Stimulated activated CD8-positive, alpha-beta memory T cell treated with anti-CD3 and anti-CD28 coated beads, Interleukin-12 subunit alpha, Interleukin-12 subunit beta, amount 100 ng/mL, for 4 hours (primary cell): ENCODE measurements around the gene PTCH1.
A peak's percentile ranks its signal among the peaks of the same experiment; 100 is the strongest.

Source experiments
- DNase-seq: peaks from one replicate; pipeline ENCODE4 v3.0.0-alpha.2; 2020; ENCODE audit warnings: low read depth

PTCH1 gene

DNA sequence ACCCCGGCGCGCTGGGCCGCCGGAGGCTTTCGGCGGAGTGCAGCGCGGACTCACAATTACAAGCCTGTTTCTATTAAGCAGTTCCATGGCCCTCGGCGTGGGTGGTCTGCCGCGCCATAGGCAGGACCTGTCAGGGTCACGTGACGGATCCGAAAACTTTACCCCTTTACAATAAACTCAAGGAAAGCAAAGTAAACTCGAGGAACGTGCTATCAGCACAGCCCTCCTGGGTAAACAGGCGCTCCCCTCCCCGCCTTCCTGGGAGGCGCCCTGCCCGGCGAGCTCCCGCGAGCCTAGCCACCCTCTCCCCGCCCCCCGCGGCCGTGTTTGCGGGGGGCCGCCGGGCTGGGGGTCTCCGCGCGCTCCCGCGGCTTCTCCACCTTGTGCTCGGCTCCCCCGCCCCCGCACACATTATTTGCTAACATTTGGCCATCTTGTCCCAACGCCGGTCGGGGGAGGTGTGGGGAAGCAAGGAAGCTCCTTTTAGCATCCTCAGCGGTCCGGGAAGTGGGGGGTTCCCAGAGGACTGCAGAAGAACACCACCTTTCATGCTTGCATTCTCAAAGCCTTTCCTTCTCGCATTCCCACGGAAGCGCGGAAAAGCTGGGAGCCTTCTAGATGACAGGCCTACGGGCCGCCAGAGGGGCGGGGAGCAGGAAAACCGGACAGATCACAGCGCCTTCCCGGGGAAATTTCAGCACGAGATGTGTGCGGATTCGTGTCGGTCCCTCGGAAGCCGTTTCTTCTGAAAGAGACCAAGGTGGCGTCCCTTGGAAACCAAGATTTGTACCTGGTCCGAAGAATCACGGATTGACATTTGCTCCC is at the start of gene PTCH1:
TSS of gene PTCH1 (minus strand) at position 238 of the 825 bp plus-strand sequence.
- peak; percentile 15 for DNase-seq

DNA sequence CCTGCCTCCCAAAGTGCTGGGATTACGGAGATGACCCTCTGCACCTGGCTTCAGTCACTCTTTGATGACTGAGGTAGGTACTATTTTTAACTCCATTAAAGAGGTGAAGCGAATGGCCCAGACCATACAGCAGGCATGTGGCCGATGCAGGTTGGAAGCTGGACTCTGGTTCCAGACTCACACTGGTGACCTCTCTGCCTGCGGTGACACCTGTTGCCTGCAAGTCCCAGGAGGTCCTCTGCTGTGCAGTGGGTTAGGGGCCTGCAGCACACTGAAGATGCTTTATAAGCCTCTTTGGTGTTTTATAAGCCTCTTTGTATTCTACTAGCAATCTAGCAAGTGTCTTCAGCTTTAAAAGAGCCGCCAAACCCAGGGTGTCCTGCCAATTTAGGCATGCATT is 49.2 kb upstream of the PTCH1 start:
- DNase-seq: no peak

DNA sequence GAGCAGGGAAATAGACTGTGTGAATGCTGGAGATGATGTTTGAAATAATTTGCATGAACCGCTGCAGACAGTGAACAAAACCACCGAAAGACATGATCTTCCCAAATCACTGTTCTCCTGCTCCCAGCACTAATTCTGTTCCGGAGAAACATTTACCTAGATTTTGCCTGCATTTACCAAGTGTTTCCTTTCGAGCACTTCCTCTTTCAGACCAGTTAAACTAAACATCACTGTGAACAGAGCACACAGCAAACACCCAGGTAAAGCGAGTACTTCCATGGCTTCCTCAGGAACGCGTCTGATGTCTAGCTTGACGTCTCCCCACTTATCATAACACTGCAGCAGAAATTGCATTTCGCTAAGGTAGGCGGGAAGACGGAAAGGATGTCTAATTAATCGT is 45.1 kb upstream of the PTCH1 start:
- DNase-seq: no peak

DNA sequence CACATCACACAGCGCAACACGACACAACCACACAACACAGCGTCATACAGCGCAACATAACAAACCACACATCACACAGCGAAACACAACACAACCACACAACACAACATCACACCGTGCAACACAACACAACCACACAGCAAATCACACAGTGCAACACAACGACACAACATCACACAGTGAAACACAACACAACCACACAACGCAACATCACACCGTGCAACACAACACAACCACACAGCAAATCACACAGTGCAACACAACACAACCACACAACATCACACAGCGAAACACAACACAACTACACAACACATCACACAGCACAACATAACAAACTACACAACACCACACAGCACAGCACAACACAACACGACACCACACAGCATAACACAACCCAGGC is 40.4 kb upstream of the PTCH1 start:
- no peak for DNase-seq

DNA sequence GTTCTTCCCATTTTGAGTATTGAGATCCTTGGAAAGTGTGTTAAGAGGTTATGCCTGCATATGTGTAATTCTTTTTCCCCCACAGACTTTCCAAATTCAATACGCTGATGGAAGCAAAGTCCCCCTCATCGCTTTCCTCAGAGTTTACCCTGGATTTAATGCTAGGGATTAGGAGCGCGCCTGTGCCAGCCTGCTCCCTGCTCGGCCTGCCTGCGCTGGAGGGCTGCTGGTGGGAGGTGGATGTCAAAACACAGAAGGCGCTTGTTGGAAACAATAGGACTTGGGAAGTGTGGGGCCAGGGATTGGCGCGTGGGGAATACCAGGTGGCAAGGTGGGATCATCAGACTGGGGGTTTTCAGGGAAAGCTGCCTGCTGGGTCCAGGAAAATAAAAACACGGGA is 39.8 kb upstream of the PTCH1 start:
- DNase-seq: no peak

DNA sequence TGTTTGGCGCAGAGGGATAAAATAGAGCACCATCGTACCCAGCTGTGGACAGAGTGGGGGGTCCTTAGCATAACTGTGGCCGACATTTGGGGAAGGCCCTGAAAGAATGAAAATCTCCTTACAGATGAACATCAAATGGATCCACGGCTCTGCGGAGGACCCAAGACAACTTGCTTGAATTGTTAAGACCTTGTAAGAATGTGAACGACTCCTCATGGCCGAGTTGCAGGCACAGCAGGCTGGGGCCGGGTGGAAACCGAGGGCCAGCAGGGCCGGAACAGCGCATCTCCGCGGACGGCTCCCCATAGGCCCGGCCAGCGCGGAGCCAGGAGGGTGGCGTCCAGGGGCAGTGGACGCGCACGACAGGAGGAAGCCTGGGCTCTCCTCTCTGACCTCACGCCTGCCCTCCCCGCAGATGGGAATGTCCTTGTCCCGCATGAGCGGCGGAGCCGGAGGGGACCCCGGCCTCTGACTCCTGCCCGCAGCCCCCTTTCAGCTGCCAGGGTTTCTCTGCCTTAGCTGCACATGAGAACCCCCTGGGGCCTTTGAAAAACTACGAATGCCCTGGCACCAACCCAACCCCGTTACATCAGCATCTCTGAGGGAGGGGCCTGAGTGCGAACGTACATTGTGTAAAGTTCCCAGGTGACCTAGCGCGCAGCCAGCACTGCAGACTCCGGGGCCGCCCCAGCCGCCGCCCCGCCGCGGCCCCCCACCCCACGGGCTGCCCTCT is 36.2 kb upstream of the PTCH1 start:
- no peak for DNase-seq

DNA sequence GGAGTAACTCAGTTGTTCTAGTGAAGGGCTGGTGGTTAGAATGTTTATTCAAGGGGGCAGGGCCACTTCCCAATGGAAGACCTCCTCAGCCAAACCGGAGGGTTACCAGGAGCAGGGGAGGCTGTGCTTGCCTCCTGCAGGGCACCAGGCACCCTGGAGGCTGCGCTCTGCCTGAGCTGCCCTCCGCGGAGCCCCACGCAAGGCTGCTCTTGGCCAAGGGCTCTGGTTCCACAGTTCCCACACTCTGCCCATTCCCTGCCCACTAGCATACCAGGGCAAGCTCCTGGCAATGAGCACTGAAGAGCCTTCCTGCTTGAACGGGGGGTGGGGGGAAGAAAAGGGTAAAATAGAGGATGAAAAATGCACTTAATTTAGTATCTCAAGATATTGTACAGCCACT is 35.5 kb upstream of the PTCH1 start:
- no peak for DNase-seq

DNA sequence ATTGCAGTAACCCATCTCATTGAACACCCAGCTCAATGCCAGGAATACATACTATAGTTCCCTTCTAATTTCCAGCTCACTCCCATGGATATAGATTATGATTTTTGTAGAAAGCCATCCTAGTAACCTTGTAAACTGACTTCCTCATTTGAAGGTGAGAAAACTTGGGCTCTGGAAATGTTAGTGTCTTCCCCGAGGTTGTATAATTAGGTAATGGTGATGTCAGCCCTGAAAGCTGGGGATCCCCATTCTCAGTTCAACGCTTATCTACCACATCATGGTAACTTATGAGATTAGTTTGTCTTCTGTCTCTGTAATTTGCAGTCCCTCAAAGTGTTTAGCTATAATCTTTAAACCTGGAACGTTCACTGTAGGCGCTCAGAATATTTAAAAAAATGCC is 34.6 kb upstream of the PTCH1 start:
- no peak for DNase-seq

DNA sequence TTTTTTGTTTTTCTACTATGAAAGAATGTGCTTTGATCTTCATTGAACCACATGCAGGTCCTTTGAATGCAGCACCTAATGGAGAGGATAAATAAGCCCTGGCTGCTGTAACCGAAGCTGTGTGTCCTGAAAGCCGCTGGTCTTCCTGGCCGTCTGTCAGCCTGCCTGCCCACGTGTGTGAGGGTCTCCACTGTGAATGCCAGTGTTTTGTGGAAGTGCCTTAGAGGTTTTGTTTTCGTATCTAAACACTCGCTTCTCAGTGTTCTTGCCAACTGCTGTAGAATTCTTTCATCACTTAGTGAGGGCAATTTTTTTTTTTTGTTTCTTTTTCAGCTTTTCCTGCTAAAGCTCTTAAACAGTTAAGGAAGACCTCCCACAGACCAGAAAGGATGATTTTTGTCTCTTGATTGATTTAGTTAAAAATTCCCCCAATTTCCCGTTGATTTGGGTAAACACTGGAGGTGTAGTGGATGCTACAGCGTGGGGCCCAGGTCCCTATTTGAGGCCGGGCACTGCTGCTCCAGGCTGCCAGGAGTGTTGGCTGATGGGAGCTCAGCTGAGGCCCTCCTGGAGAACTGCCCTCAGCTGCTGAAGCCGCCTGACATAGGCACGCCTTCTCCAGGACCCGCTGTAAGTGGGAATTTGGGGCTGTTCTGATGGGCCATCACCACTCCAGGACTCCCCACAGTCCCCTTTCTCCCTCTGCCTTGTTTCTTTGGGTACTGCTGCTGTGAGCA is 29.2 kb upstream of the PTCH1 start:
- DNase-seq: no peak

DNA sequence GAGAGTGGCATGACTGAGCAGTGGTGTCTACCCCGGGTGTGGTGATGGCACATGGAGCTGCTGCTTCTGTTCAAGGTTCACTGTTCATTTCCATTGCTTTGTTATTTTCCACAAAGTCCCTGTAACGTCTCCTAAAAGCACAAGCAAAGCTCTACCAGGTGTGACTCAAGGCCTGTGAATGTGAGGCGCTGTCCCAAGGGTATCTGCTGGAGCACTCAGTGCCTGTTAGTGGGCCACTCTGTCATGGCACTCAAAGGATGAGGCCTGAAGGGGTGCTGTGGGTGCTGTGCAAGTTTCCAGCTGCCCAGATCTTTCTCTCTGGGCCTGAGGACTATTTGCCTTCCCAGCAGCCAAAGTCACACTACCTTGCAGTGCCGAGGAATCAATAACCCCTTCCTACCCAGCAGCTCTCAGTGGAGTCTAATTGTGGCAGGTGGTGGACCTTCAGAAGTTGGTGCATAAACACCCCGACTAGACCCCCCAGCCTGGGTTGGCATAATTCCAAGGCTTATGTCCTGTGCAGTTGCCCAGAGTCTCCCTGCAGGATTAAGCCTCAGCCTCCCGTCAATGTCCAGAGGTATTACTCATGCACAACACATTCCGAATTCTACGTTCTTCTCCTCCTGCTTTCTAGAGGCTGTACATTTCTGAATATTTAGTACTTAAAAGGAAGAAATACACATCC is 17.4 kb upstream of the PTCH1 start:
- DNase-seq: no peak

DNA sequence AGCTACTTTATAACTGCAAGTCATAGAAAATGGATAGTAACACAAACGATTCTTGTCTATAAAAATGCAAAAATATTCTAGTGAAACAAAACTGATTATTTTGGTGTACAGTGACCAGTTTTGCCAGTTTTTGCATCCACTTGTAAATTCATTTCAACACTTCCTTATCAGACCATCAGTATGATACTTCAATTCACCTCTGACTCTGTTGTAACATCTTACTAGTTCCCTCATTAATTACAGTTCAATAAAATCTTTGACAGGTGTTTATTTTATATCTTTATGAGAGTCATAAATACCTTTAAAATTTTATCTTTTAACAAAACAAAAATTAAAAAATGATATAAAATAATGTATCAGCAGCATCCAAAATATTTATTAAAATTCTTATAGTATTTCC is 13.1 kb upstream of the PTCH1 start:
- DNase-seq: no peak

DNA sequence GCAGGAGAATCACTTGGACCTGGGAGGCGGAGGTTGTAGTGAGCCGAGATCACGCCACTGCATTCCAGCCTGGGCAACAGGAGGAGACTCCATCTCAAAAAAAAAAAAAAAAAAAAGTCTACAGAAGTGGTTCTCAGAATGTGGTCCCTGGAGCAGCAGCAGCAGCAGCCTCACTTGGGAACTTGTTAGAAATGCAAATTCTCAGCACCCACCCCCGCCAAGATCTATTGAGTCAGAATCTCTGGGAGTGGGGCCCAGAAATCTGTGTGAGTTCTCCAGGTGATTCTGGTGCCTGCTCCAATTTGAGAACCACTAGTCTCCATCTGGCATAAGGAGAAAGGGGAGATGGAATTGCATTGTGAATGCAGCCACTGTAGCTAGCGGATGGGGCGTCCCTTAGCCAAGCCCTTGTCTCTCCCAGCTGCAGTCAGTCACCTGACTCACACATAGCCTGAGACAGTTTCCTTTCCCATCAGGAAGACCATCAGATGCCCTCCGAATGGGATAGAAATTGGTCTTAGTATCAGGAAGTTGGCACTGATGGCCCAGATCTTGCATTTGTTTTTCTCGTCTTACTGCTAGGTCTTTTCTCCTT is 12.2 kb upstream of the PTCH1 start:
- DNase-seq: no peak

DNA sequence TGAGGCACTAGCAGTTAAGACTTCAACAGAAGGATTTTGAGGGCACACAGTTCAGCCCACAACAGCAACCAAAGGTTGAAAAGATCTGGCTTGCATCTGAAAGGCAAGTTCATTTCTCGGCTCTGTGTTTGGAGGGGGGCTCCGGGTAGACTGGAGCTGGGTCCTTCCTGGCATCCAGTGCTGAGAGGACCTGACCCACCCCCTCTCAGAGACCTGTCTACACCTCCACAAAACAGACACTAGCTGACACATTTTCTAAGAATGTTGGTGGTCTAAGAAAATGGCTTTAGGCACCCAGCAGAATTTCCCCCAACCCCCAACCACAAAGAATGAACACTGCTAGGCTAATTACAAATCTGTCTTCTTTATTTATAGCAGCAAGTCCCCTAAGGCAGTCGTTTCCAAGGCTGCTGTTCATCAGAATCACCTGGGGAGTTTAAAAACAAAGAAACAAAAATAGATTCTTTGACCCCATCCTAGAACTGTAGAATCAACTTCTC is 6.2 kb upstream of the PTCH1 start:
- no peak for DNase-seq

DNA sequence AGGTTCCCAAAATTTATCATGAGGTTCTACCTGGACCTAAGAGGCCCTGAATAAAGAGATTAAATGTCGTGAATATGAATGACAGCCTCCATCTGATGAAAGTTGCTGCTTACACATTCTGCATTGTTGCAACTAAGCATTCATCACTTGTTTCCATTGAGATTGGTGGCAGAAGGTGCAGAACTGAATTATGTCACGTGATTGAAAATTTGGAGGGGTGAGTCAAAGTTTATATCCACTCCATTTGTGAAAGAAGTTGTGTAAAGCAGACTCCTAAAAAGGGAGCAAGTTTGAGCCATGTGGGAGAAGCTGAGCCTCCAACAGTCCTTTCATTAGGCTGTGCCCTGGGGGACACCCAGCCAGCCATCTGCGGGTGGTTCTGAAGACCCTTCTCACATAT is 4.9 kb upstream of the PTCH1 start:
- DNase-seq: no peak

DNA sequence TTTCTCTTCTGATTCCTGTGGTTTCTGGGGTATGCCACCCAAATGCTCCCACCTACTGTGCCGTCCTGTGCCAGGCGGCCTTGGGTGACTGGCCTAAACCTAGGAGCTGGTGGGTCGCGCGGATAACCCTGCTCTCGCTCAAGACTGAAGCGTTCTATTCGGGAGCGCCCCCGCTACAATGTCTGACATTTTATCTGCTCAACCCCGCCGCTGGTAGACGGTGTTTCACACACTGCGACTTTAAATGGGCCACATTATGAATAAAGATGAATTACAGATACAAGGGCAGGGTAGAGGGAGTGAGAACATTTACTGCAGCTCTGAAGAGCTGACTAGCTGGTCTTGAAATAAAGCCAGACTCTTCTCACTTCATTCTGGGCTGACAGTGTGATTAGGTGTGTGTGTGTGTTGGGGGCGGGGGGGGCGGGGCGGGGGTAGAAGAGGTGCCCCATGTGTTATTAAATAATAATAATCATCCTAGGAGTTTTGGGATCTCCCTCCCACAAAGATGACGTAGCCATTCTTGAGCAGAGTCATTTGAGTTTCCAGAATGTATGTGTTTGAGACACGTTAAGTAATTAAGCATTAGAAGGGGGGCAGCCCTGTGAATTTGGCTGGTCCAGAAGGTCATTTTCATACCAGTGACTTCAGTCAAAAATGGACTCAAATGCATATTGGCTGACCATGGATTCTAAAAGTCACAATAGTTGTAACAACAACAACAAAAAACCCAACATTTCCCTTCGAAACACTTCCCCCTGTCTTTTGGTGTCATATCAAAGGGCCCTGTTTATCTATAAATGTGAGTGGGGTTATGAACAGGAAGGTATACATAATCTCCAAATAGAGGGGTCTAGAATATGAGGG is 1.0 kb upstream of the PTCH1 start:
- no peak for DNase-seq

DNA sequence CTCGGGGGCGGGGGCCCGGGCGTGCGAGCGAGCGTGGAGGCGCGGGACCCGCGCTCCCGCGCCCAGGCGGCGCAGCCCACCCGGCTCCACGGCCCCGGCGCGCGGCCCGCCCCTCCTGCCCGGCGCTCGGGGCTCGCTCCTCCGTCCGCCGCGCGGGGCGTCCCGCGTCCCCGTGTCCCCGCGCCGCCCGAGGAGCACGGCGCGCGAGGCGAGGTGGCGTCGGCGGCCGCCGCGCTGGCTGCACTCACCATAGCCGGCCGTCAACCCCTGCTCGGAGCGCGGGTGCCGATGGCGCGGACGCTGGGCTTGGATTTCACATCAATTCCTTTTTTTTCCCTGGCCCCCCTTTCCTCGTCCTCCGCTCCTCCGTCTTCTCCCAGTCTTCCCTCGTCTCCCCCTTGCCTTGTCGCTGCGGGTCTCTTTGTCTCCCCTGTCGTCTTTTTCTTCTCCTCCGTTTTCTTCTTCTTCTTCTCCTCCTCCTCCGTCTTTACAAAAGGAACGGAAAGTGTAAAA is 494 bp downstream of the PTCH1 start:
- DNase-seq: no peak

DNA sequence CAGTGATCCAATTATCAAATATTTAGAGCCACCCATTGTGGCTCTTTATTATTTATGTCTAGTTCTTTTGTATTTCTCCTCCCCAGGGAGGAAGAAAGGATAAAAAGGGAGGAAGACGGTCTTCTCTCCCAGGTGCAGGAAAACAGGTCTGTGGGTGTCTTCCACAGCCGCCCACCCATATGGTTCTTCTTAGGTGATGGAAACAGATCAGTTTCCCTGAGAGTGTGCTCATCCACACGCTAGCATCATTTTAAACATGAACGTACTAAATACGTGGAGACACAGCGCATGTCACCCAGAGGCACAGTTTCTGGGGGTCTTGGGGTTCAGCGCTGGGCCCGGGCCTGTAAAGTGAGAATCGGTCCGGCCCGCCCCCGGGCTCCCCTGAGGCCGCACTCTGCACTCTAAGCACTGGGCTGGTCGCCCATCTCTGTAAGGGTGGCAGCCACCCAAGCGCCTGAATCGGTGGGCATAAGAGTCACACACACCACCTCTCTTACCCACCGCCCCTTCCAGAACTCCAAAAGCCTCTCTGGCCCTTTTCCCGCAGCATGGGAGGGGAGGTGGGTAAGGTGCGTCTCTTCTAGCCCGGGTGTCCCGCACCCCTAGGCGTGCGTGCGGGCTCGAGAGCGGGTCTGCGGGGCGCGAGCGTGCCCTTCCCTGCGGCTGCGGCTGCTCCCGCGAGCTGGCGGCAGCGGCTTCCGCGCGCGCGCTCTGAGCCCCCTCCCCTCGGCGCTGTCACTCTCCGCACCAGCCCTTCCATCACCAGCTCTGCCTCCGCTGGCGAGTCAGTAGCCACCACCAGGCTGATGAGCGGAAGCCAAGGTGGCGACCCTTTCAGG is 1.3 kb downstream of the PTCH1 start:
- no peak for DNase-seq

DNA sequence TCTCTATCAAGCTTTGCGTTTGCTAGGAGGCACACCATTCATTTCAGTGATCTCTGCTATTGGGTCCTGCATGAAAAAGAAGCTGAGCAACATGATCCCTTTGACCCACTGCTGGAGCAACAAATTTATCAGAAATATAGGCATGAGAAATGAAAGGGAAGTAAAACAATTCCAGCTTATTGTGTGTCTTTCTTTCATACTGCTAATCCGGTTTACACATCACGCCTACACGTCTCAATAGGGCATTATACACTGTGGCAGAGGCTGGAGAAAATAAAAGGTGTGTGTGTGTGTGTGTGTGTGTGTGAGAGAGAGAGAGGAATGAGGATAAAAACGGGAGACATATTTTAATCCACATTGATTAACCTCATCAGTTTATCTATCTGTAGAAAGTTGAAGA is 2.4 kb downstream of the PTCH1 start:
- DNase-seq: no peak

DNA sequence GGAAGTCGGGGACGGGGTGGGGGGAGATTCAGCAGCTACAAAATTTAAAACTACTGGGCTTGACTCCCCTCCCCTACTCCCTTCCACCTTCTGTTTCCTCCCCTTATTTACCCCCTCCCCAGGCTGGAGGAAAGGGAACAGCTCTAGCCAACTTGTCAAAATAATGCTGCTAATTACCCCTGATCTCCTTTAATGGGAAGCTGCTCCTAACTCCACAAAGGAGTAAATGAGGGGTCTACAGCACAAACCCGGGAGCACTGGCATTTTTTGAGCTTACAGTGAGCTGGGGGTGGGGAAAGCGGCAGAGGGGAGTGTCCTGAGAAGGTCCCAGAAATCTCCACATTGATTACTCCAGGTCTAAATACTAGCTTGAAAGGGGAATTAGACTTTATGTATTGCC is 3.1 kb downstream of the PTCH1 start:
- DNase-seq: no peak

DNA sequence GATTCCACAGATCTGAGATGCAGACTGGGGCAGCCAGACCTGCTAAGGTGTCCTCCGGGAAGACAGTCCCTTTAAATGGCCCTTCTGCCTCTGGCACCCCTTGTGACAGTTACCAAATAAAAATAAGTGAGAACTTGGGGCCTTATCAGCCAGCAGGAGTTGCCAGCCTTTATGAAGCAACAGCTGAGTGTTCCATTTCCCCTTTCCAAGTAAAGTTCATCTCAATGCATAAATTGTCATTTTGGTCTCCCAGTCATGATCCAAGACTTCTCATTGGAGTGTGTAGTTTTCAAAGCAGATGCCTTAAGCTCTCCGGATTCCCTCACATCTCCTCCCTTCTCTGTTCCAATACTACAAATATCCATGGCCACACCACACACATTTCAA is 4.1 kb downstream of the PTCH1 start:
- no peak for DNase-seq
